NOMO-1 treated with dmso at 0.1 percent for 144 hours (cell line): ENCODE results near the gene ZNF844.
"Not testable (repeated sequence)": the region's sequence is repeated elsewhere in the genome, so short reads cannot be mapped to it uniquely, and the experiment has no call there.

Experiments
- DNase-seq: peaks from one replicate; lab custom pipeline; 2025; ENCODE audit not compliant: unreplicated experiment; lab: John Stamatoyannopoulos, UW

Gene ZNF844

DNA sequence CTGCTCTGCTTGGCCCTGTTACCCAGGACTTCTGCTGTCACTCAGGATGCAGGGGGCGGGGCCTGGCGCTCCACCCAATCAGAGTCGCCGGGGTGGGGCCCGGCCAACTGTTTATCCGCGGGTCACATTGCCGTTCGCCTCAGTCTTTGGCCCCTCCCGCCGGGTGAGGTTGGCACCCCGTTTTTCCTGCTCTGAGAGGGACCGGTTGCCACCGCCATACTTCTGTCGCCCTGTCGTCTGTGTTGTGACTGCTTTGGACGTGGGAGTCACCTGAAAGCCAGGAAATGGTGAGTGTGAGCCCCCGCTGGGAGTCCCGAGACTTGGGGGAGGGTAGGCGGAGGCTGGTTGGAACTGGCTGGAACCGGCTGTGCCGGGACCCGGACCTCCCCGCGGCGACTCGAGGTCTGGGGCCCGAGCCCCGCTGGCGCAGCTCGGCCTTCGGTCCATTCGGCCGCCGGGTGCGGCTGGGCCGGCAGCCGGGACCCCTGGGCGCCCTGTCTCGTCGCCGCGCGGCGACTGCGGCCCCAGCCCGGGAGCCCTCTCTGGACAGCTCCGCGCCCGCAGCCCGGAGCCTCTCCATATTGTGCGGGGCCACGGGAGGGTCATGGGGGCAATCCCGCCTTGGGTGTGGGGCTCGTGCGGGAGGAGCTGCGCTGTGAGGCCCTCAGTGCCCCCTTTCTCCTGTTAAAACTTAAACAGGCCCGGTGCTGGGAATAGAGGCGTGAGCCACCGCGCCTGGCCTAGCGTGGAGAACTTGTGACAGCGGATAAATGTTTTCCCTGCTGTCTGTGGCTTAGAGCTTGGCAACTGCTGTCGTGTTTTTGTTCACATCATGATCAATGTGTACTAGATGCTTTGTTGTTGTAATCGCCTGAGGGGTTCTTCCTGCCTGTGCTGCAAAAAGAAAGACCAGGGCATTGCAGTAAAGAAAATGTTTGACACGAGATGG lies at the start of gene ZNF844:
Gene ZNF844 (plus strand): TSS at position 142 of the 949 bp plus-strand sequence. CDS start 143 bp downstream, at position 285.
- DNase-seq = no peak

DNA sequence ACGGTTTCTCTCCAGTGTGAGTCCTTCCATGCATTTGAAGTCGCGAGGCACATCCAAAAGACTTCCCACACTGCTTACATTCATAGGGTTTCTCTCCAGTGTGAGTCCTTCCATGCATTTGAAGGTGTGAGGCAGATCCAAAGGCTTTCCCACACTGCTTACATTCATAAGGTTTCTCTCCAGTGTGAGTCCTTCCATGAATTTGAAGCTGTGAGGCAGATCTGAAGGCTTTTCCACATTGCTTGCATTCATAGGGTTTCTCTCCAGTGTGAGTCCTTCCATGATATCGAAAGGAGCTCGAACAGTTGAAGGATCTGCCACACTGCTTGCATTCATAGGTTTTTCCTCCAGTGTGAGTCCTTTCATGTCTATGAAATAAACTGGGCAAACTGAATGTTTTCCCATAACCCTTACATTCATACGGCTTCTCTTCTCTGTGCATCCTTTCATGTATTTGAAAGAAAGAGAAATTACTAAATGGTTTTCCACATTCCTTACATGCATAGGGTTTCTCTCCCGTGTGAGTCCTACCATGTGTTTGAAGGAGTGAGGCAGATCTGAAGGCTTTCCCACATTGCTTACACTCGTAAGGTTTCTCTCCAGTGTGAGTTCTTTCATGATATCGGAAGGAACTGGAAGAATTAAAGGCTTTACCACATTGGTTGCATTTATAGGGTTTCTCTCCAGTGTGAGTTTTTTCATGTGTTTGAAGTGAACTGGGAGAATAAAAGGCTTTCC lies 49.3 kb upstream of the ZNF844 start:
- no peak for DNase-seq

DNA sequence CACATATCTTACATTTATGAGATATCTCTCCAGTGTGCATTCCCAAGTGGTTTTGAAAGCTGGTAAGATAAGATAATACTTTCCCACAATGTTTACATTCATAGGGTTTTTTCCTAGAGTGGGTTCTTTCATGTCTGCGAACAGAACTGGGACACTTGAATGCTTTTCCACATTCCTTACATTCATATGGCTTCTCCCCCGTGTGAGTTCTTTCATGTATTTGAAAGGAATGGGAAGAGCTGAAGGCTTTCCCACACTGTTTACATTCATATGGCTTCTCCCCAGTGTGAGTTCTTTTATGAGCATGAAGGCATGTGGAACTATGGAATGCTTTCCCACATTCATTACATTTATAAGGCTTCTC lies 48.8 kb upstream of the ZNF844 start:
- DNase-seq = no peak

DNA sequence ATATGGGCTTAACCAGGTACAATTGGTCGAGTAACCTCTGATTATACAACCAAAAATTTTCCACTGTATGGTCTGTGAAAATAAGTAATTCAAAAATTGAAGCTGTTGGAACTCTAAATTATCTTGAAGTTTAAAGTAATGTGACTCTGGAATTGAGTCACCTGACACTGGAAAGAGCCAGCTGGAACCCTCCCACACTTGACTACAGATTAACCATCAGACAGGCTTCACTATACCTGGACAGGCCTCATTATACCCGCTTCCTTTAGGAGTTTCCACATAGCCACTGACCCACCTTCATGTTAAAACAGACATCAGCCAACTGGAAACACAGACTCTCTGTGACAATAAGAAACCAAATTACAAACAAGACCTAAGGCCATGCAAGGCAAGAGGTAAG lies 30.3 kb upstream of the ZNF844 start:
- no peak for DNase-seq

DNA sequence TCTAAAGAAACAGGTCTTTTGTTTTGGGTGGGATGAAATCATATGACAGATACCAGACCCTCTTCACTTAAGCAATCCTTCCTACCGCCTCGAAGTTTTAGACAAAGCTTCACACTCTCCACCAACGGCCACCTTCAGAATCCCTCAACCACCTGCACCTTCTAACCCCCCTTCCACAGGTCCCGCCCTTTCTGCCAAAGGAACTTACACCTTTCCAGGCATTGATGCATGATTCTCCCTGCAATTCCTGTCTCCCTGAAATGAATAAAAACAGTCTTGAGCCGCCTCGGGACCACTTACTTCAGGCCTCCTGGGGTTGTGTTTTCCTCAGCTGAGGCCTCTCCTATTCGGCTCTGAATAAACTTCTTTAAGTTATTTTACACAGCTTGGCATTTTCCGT lies 29.9 kb upstream of the ZNF844 start:
- DNase-seq = no peak

DNA sequence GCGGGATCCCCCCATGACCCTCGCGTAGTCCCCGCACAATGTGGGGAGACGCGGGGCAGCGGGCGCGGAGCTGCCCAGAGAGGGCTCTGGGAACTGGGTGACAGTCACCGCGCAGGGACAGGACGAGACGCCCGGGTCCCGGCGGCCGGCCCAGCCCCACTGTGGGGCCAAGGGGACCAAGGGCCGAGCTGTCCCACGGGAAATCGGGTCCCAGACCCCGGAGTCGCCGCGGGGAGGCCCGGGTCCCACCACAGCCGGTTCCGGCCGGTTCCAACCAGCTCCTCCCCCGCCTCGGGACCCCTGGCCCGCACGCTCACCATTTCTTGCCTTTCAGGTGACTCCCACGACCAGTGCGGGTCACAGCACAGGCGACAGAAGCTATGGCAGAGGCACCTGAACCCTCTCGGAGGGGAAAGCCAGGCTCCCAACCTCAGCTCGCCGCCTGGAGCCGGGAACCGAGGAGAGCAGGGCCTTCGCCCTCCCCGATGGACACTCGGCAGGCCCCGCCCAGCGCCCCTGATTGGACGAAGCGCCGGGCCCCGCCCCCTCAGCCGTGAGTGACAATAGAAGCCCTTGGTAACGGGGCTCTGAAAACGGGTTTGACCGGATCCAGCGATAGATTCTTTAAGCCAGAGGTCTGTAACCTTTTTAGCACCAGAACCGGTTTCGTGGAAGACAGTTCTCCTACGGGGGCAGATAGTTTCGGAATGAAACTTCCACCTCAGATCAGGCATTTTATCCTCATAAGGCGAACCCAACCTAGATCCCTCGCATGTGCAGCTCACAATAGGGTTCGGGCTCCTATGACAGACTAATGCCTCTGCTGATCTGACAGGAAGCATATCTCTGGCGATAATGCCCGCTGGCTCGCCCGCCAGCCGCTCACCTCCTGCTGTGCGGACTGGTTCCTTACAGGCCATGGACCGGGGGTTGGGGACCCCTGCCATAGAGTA lies 29.0 kb upstream of the ZNF844 start, which contains the start of gene ZNF433:
Gene ZNF433 (minus strand): TSS at position 460 of the 953 bp plus-strand sequence. CDS start 140 bp downstream, at position 320.
- DNase-seq = no peak

DNA sequence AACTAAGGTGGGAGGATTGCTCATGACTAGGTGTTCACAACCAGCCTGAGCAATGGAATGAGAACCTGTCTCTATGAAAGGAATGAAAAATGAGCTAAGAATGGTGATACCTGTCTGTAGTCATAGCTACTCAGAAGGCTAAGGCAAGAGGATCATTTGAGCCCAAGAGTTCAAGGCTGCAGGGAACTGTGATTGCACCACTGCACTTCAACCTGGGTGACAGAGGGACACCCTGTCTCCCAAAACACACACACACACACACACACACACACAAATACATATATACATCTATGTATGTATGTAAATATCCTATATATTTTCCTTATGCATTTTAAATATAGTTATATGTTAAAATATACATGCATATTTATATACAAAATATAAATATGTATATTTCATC lies 21.6 kb upstream of the ZNF844 start:
- DNase-seq = no peak

DNA sequence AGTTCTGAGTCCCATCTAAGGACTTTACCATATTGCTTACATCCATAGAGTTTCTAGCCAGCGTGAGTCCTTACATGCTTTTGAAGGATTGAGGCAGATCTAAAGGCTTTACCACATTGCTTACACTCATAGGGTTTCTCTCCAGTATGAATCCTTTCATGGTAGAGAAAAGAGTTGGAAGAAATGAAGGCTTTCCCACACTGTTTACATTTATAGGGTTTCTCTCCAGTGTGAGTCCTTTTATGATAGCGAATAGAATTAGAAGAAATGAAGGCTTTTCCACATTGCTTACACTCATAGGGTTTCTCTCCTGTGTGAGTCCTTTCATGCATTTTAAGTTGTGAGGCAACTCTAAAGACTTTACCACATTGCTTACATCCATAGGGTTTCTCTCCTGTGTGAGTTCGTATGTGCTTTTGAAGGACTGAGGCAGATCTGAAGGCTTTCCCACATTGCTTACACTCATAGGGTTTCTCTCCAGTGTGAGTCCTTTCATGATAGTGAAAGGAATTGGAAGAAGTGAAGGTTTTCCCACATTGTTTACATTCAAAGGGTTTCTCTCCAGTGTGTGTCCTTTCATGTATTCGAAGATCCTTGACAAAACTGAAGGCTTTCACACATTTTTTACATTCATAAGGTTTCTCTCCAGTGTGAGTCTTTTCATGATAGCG lies 20.6 kb upstream of the ZNF844 start:
- DNase-seq = no peak

- DNase-seq = no peak
These were observed 16.7 kb upstream of the ZNF844 start for GRCh38 chr19:12047868-12048267.

- DNase-seq = no peak
These were observed 12.4 kb upstream of the ZNF844 start for GRCh38 chr19:12052091-12052496.

DNA sequence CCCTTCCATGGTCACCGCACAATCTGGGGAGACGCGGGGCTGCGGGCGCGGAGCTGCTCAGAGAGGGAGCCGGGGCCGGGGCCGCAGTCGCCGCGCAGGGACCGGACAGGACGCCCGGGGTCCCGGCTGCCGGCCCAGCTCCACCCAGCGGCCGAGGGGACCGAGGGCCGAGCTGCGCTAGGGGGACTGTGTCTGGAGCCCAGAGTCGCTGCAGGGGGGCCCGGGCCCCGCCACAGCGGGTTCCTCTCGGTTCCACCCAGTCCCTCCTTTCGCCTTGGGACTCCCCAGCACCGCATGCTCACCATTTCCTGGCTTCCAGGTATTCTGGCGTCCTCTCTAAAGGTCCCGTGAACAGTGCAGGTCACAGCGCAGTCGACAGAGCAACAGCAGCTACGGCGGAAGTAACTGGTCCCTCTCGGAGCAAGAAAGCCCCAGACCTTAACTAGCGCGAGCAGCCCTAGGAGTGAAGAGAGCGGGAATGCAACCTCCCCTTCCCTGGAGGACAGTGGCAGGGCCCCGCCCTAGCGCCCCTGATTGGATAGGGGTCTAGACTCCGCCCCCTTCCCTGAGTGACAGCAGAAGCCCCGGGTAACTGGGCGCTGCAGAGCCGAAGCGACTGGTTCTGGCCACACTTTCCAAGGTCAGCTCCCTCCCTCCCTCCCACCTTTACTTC lies 11.9 kb upstream of the ZNF844 start, which contains the start of gene ZNF878:
Gene ZNF878 (minus strand): TSS at position 465 of the 673 bp plus-strand sequence. CDS start 160 bp downstream, at position 305.
- no peak for DNase-seq

GRCh38 chr19:12055784-12056183 lies 8.7 kb upstream of the ZNF844 start:
- DNase-seq = no peak

GRCh38 chr19:12075538-12076139 lies 11.1 kb downstream of the ZNF844 start:
- DNase-seq = no peak

- DNase-seq = not testable (repeated sequence)
These were observed 11.8 kb downstream of the ZNF844 start for GRCh38 chr19:12076331-12076730.

GRCh38 chr19:12077375-12077774 lies 12.8 kb downstream of the ZNF844 start:
- DNase-seq = no peak

- not testable (repeated sequence) for DNase-seq
These were observed 18.8 kb downstream of the ZNF844 start for GRCh38 chr19:12083336-12083735.

DNA sequence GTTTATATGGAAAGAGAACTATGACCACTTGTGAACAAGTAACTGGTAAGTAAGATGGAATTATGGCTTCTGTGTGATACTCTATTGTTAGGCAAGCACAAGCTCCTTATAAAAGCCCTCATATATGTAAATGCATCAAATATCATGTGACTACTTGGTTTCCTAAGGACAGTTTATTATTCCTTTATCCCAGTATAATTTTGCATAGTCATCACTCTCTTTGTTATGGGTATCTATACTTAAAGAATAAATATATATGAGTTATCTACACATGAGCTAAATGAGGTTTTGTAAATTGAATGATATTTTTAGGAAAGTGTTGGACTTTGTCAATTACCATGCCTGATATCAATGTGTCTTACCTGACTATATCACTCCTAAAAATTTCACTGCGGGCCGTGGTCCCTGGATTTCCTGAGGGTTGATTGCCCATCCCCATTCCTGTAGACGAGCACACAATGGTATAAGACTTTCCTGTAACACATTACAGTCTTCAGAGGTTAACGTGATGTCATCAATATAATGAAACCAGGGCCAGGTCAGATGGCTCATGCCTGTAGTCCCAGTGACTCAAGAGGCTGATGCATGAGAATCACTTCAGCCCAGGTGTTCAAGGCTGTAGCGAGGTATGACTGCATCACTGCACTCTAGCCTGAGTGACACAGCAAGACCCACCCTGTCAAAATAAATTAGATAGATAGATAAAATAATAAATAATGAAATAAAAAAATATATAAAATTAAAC lies 20.7 kb downstream of the ZNF844 start:
- no peak for DNase-seq

DNA sequence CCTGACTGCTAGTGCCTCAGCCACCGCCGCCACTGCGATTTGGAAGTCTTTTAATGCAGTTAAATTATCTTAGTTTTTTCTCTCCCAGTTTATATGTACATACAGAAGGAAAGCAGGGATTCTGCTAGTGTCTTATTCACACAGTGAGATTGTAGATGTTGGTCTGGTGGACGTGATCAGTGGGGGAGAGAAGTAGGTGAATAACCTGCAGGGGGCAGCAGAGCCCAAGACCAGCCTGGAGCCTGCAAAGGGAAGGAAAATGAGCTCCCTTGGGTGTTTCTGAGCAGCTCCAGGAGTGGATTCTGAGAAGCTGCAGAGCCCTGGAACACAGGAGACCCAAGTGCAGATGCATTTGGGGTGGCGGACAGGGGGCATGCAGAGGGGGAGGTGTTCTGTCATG lies 26.3 kb downstream of the ZNF844 start:
- DNase-seq = no peak
